Chondrocyte (in vitro differentiated cells): ENCODE measurements around the gene CLASP1. TPM values are rescaled to one million over a fixed set of nuclear protein-coding genes. Genes with fewer than 3 reads are reported as not detected.
A peak's percentile ranks its signal among the peaks of the same experiment; 100 is the strongest.

Experiments
- DNase-seq: peaks from one replicate; pipeline ENCODE4 v3.0.0; 2021; ENCODE audit warnings: mixed read lengths, low spot score
- H3K27ac Mint-ChIP-seq: one replicate; pipeline ENCODE4 v1.8.0; 2021; ENCODE audit warnings: mild to moderate bottlenecking, moderate library complexity, mixed read lengths; ENCODE audit not compliant: unreplicated experiment
- H3K27me3 Mint-ChIP-seq: 2 replicates; pipeline ENCODE4 v1.8.0; 2021; ENCODE audit warnings: low read depth, mixed read lengths
- H3K36me3 Mint-ChIP-seq: 2 replicates; pipeline ENCODE4 v1.8.0; 2021; ENCODE audit warnings: low read depth, mixed read lengths
- H3K4me1 Mint-ChIP-seq: 2 replicates; pipeline ENCODE4 v1.8.0; 2021; ENCODE audit warnings: low read depth, mild to moderate bottlenecking, mixed read lengths
- H3K4me3 Mint-ChIP-seq: one replicate; pipeline ENCODE4 v1.8.0; 2021; ENCODE audit warnings: mild to moderate bottlenecking, moderate library complexity, mixed read lengths; ENCODE audit not compliant: unreplicated experiment
- H3K9me3 Mint-ChIP-seq: 2 replicates; pipeline ENCODE4 v1.8.0; 2021; ENCODE audit warnings: low read depth, mixed read lengths
- CTCF ChIP-seq: fragments of 200-600 bp; sonication (generic); IDR thresholded peaks from 2 replicates; pipeline ENCODE4 v1.5.0; 2021; ENCODE audit warnings: antibody characterized with exemption, mild to moderate bottlenecking, moderate library complexity
- total RNA-seq: library from RNA; stranded (reverse); gene quantifications from 3 replicates; pipeline ENCODE4 v1.2.1, GENCODE V29; 2021

Gene CLASP1
- total RNA-seq, 1 donor from 2014 or later, result 56.0 TPM

- Mint-ChIP-seq H3K27ac (peak overlapping the region; percentile 90), H3K4me1 (peaks cover 27% of the 10 kb centered on the region), H3K27me3 (no peaks in the 10 kb centered on the region), H3K36me3 (peaks cover 6% of the 10 kb centered on the region), H3K4me3 (no peak overlapping the region), H3K9me3 (peaks cover 6% of the 10 kb centered on the region)
- DNase-seq, result no peak
- TF ChIP-seq CTCF, result no peak
Measured at GRCh38 chr2:121633463-121633862, 15.8 kb downstream of the CLASP1 start.

- Mint-ChIP-seq H3K36me3 (peaks cover 4% of the 10 kb centered on the region), H3K4me1 (peaks cover 17% of the 10 kb centered on the region), H3K27me3 (no peaks in the 10 kb centered on the region), H3K27ac (no peak overlapping the region), H3K9me3 (peaks cover 9% of the 10 kb centered on the region), H3K4me3 (no peak overlapping the region)
- TF ChIP-seq CTCF, result no peak
- no peak for DNase-seq
Measured at GRCh38 chr2:121627525-121628050, 21.7 kb downstream of the CLASP1 start.

GRCh38 chr2:121626777-121627524 is 22.3 kb downstream of the CLASP1 start:
- DNase-seq, result no peak
- no peak overlapping the region for H3K4me3 Mint-ChIP-seq
- H3K27ac Mint-ChIP-seq, result peak overlapping the region; percentile 81
- peaks cover 17% of the 10 kb centered on the region for H3K4me1 Mint-ChIP-seq
- peaks cover 9% of the 10 kb centered on the region for H3K9me3 Mint-ChIP-seq
- no peak for TF ChIP-seq CTCF
- H3K27me3 Mint-ChIP-seq, result no peaks in the 10 kb centered on the region
- H3K36me3 Mint-ChIP-seq, result peaks cover 4% of the 10 kb centered on the region

GRCh38 chr2:121625953-121626352 is 23.3 kb downstream of the CLASP1 start:
- Mint-ChIP-seq H3K9me3 (peaks cover 9% of the 10 kb centered on the region), H3K27me3 (no peaks in the 10 kb centered on the region), H3K4me1 (peaks cover 17% of the 10 kb centered on the region), H3K36me3 (peaks cover 4% of the 10 kb centered on the region), H3K27ac (no peak overlapping the region), H3K4me3 (no peak overlapping the region)
- no peak for DNase-seq
- TF ChIP-seq CTCF, result no peak

- peaks cover 4% of the 10 kb centered on the region for H3K36me3 Mint-ChIP-seq
Measured at GRCh38 chr2:121617042-121617599, 32.1 kb downstream of the CLASP1 start.

More at GRCh38 chr2:121617042-121617599, 32.1 kb downstream of the CLASP1 start:
- Mint-ChIP-seq H3K4me3 (no peak overlapping the region), H3K4me1 (no peaks in the 10 kb centered on the region), H3K9me3 (no peaks in the 10 kb centered on the region), H3K27ac (no peak overlapping the region), H3K27me3 (no peaks in the 10 kb centered on the region)
- DNase-seq, result no peak
- TF ChIP-seq CTCF, result no peak
